ENCODE data around the gene CCDC51.

Gene CCDC51

DNA sequence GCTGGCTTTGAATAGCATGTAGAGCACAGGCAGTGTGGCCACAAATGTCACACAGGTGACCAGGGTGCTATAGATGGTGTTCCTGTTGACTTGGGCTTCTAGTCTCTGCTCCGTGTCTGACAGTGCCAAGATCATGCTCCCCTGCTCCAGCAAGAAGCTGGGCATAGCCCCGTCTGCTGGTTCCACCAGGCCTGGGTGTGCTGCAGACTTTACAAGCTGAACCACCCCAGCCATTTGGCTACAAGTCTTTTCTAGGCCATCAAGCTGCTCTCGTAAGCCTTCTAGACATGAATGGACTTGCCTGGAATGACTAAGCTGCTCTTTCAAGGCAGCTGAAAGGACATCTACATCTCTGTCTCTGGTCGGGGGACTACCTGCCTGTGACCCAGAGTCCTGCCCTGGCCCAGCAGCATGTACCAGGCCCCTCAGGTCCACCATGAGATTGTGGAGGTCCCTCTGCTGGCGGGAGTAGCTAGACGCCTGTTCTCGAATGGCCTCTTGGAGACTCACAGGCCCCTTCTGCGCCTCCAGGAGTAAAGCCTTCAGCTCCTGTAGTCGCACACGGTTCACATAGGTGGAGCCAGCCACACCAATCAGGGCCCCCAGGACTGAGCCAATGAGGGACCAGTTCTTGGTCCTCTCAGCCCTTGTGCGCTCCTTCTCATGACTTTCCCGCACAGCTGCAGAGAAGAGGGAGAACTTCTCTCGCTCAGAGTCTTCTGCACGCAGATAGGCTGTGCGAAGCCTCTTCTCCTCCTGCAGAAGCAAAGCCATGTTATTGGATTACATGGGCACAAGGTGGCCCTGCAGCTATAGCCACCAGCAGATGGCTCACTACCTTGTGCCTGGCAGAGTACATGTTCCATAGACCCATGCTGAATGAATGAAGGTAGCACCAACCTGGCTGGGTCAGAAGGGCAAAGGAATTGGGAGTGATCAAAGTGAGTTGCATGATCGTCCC is 7.2 kb downstream of the CCDC51 start:
- no peak for DNase-seq

DNA sequence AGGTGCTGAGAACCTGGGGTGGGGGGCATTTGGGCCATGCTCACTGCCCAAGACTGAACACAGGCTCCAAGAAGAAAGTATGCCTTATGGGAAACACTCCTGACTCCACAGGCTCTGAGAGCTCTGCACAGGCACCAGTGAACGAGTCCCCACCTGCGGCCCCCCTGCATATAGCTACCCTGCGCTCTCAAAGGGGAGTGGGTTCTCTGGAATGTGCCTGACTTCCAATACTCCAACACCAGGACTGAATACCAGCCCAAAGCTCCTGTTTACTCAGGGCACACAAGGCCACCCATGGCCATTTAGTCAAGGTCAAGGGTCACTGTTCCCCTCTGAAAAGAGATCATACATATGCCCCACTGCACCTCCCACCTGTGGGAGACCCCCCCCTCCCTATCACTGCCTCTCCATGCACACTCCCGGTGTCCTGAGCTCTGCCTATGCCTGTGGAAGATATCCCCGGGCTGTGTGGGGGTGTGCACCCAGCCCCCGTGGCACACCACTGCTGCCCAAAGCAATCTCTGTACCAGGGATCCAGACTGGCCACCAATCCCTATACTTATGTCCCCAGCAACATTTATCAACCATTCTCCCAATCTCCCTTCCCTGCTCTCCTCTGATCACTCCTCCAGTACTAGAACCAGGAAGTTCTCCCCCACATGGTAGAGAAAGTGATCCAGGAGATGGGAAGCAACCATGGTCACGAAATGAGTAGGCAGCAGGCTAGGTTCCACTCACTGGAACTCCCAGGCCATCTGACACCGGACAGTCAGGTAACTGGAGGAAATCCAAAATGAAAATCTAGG is 8.5 kb downstream of the CCDC51 start:
- DNase-seq: no peak

DNA sequence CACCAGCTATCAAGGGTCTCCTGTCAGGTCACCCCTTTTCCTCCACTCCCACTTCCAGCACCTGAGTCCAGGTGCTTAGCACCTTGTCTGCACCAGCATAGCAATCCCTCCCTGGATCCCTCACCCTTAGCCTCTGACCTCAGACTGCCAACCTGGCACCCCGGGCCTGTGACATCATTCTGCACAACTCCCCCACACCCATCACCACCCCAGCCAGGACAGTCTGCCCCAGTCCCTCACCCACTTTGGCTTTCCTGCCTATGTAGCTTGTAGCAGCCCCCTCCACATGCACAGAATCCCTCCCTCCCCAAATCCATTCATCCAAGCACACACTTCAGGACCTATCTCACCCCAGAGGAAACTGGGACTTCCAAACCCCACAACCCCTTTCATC is 9.2 kb downstream of the CCDC51 start:
- DNase-seq: no peak

DNA sequence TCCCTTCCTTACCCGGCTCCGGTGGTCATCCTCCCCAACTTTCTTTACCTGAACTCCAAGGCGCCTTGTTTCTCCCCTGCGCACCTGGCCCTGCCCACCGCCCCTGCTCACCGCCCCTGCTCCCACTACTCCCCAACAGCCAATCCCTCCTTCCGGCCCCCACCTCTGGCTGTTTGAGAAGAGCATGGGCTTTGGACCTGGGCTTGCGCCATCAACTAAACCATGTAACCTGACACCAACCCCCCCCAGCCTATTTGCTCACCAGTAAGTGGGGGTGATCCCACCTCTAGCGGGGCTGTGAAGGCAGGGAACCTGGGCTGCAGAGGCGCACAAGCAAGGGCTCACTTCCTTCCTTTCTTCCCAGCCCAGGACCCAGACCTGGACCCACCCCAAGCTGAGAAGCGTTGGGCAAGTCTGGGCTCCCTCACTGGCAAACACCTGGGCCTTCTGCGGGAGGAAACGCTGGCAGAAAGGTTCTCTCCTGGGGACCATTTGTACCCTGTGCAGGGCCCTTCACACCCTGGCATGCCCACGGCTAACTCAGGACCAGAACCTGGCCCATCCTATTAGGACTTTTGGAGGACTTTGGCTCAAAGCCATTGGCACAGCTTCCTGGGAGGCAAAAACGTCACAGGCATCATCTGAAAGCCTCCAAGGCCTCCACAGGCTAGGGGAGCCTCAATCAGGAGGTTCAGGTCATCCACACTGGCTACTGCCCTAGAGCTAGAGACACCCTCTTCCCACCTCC is 9.8 kb downstream of the CCDC51 start, which contains the start of gene PLXNB1:
PLXNB1 (minus strand) TSS at position 127 of the 748 bp plus-strand sequence. CDS start 5,475 bp downstream, outside the sequence.
- DNase-seq: no peak

DNA sequence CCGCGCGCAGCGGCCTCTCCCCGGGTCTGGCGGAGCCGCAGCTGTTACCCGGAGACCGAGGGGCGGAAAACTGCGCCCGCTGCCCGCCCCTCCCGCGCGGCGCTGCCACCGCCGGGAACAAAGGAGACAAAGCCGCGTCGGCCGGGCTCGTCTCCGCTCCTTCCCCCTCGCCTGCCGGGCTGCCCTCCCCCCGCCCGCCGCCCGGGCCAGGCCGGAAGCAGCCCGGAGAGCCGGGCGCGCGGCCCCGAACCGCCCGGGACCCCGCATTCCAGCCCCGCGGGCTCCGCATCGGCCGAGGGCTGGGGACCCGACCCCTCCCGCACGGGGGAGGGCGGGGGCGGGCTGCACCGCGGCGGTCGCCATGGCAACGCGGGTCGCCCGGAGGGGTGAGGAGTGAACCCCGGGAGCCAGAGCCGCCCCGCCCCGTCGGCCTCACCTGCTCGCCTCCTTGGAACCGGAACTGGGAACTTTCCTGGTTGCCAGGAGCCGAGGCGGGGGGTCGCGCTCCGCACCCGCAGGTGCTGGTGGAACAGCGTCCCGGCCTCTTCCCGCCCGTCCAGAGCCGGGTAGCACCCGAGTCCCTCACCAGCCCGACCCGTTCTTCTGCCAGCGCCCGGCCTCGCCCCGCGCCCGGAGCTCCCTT is 10.5 kb downstream of the CCDC51 start:
- peak; percentile 60 for DNase-seq

DNA sequence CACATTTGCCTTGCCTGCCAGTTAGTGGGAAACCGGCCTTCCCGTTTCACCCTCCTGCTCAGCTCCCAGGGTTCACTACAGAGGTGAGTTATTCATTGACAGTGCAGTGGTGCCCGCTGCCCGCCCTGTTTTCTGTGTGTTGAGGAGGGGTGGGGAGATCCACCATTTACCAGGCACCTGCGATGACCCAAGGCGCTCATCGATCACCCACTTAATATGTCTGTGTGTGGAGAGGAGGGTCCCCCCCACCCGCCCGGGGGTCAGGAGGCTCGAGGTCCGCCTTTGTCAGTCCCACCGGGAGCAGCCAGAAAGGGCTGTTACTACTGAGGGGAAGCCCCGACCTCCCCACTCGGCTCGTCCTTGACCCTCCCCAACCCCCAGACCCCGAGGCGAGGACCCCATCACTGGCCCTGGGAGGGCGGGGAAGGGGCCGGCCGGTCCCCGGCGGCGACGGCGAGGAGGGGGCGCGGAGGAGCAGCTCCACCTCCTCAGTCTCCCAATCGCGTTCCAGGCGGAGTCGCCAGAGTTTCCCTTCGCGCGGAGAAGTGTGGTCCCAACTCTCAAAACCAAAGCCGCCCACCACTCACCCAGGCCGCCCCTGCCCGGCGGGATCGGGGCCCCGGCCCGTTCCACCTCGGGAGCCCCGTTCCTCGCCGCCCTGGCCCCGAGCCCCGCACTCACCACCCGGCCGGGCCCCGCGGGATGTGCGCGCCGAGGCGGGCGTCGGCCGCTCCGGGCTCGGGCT is 11.2 kb downstream of the CCDC51 start:
- no peak for DNase-seq

DNA sequence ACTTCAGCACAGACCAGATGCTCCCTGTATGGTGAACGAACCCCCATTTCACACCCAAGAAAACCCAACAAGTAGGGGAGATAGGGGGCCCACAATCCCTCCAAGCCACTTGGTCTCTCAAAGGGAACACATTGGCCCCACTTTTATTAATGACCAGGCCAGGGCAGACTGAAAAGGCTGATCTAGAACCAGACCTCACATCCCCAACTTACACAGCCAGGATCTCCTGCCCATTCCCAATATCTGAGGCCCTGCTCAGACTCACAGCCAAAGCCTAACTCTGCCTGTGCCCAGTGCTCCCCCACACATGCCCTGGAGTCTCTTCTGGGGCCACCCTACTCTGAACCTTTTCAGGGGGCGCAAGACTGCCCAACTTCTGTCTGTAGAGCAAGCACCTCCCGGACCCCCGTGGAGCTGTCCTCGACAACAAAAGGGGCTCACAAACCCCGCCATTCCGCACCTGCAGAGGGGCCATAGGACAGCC is 11.8 kb downstream of the CCDC51 start:
- DNase-seq: no peak

DNA sequence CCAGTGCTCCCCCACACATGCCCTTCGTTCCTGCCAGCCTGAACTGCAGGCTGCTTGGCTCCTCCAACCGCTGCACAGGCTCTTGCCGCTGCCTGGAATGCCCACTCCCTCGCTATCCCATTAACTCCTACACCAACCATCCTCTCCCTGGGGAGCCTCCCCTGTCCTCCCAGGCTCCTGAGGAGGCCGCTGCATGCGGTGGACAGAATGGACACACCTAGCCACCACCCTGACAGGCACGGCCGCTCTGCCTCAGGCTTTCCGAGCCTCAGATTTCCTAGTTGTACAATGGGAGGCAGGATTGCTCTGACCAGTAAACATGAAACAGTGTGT is 12.3 kb downstream of the CCDC51 start:
- DNase-seq: no peak

DNA sequence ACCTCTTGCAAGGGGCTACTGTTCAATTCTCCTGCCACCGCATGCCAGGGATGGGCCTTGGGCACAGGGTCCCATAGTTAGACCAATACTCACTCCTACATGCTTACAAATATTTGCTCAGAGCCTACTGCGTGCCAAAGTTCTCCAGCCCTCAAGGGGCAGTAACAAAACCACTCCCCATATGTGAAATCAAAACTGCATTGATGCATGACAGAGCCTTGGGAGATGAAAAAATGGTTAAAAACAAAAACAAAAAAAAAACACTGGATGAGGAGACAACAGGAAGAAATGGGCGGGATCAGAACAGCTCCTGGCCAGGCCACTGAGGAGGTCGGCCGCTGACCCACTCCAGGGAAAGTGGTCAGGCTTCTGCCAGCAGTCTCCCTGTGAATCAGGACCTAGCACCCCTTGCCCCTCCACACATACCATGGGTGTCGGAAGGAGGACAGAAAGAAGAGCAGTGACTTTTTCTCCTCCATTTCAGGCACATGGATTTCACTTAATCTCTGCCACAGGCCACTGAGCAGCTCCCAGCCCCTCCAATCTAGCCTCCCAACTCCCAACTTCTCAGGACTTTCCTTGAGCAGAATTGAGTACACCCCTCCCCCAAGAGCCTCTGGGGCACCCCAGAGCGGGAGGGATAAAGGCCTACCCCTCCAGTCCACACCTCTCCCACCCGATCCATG is 12.8 kb downstream of the CCDC51 start:
- no peak for DNase-seq

DNA sequence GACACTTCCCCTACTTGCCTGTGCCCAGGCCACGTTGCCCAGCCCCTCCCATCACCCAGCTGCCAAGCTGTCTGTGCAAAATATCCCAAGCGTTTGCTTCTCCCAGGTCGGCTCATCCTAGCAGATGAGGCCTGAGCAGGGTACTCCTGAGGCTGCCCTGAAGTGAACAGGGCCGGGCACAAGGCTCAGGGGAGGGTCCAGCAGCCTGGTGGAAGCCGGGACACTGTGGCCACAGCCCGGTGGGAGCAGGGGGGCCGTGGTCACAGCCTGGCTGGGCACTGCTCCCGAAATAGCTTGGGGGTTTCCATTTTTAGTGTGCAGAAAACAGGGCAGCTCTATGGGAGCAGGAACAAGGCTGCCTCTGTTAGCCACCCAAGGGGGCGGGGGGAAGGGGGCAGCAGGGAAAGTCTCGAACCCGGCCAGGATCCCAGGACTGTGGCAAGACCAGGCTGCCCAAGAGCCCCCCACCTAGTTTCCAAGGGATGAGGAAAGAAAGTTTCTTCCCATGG is 13.5 kb downstream of the CCDC51 start:
- DNase-seq: no peak

DNA sequence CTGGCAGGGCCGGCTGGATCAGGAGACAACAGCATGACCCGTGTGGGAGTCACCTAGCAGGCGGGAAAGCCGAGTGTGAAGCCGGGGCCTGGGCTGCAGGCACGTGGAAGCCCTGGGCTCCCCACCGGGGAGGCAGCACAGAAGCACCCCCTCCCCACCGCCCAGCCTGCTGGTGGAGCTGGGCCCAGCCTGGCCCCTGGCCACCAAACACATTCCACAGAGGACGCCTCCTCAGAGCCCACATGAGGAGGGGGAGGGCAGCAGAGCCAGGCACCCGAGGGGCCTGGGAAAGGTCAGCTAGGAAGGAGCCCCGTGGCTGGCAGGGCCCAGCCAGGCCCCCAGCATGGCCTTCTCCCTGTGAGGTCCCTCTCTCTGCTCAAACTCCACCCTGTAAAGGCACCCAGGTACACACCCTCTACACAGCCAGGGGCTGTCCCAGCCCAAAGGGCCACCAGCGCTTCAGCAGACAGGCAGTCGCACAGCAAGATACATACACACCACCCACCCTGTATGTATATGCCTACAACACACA is 14.6 kb downstream of the CCDC51 start:
- no peak for DNase-seq

DNA sequence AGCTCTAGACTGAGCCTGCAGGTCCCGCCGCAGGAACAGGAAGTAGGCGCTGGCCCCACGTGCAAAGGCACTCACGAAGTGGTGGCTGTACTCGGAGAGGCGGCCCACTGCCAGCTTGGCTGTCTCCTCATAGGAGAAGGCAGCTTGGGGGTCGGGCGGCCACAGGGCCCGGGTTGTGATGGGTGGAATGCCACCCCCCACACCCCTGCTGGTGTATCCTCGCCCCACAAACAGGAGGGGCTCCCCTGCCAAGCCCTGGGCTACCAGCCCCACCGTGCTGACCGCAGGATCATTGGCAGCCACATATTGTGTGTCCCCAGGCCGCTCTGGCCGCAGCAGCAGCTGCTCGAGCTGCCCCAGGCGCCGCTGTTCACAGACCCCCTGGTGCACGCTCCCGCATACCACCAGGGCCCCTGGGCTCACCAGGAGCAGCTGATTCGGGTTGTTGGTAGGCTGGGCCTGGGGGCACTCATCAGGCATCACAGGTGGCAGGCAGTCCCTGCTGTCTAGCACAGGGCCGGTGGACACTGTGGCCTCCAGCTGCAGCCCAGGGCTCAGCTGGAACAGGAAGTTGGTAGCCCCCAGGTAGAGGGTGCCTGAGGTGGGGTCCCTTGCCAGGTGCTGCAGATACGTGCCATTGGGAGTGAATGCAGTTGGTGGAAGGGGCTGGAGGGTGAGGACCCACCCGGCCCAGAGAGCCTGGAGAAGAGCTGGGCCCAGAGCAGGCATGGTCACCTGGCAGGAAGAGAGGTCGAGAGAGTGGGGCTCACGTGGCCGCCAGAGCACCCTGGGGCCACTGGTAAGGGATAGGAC is 15.8 kb downstream of the CCDC51 start:
- no peak for DNase-seq

DNA sequence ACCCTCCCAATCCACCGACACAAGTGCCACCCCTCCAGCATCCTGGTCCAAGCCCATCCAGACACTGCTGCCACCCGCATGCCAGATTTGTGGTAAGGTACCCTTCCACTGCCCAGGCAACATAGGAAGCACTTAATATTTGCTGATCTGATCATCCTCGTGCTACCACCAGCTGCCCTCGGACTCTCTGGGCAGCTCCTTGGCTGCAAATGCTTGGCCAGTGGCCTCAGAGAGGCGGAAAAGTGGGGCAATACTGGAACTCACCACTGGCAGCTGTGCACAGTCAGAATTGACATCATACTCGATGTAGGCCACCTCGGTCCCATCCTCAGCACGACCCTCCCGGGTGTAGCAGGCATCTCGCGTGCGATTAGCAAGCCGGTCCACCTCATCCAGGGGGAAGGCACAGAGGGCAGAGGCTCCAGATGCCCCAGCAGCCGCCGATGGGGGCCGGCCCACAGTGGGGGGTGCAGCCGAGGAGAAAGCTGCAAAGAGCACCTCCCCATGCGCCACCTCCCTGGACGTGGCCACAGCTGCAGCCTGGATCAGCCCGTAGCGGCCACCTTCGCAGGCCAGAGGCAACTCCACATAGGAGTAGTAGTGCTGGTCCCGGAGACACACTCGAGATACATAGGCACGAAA is 16.6 kb downstream of the CCDC51 start:
- no peak for DNase-seq

DNA sequence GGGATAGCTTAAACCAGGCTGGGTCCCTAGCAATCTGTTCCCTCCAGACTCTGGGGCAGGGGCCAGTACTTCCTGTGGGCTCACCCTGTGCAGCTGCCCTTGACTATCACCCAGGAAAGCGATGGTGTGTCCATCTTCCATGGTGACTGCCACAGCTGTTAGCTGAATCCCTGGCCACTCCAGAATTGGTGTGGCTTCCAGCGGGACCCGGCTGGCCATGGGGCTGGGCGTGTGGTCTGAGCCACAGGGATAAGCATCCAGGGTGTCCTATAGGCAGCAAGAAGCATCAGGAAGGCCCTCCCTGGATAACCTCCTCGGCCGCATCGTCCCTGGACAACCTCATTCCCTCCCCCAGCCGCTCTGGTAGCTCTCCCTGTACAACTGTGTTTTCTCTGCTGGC is 17.2 kb downstream of the CCDC51 start:
- no peak for DNase-seq

DNA sequence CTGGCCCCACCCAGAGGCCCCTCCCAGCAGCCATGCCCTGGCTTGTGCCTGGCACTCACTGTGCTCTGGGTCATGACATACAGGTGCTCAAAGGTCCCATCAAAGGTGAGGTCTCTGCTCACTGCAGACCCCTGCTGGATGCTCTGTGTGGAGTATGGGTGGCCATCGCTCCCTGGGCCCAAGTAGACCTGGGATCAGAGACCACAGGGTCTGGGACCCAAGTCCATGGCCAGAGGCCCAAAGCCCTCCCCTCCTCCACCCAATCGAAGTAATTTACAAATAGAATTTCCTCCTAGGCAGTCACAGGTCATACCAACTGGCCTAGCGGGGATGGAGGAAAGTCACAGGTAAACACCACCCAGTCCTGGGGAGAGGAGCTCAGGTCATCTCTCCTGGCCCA is 17.6 kb downstream of the CCDC51 start:
- no peak for DNase-seq

DNA sequence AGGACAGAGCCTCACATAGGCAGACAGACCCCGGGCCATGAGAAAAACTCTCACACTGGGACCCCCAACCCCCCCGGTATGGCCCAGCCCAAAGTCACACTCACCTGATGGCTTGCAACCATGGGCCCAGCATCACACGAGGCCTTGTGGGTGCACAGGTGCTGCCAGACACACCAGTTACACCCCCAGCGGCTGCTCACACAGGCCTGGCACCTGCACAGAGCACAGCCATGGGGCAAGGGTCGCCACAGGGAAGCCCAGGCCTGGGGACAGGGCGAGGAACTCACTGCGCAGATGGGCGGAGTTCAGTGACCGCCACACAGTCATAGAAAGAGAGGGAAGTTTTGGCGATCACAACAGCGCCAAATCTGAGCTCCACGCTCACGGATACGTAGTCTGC is 19.4 kb downstream of the CCDC51 start:
- DNase-seq: no peak

DNA sequence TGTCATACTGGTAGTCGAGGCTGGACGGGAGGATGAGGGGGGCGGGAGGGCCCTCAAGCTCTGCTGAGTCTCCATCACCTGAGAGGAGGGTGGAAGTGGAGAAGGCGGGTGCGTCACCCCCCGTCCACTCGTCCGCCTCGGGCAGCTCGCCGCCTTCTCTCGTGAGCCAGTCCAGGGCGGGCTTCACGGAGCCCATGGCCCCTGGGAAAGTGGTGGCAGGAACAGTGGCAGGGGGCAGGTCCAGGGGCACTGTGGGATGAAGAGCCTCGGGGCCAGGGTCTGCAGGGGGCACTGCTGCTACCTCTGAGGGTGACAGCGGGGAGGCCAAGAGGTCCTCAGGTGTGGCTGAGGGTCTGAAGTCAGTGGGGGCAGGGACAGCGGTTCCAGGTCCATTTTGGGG is 20.3 kb downstream of the CCDC51 start:
- DNase-seq: no peak

DNA sequence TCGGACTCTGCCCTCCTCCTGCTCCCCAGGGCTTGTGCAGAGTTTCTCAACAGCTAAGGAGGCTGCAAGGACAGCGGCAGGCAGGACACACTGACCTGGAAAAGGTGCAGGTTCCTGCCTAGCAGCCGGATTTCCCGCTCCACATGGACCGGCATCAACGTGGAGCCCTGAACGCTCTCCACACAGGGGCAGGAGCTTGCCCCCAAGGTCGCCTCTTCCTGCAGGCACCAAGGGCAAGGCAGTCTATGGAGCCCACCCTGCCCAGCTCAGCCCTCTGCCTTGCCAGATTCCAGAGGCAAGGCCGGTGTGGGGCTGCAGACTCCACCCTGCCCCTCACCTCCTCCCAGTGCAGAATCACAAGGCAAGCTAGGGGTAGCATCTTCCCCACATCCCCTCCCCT is 20.8 kb downstream of the CCDC51 start:
- DNase-seq: no peak

DNA sequence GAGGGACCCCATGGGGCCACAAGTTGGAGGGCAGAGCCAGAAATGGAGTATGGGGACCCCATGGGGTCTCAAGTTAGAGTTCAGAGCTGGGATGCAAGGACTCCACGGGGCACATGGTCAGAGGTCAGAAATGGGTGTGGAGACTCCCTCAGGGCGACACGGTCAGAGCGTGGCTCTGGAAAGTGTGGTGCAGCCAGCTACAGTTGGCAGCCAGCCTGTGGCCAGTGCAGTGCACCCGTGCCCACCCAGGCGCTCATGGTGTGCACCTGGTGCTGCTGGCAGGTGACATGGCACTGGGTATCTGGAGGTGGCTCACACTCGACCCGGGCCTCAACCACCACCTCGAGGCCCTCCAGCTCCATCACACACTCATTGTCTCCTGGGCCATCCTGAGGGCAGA is 21.3 kb downstream of the CCDC51 start:
- no peak for DNase-seq

Measured in stimulated activated CD4-positive, alpha-beta T cell treated with anti-CD3 and anti-CD28 coated beads, Interleukin-4, amount 100 ng/mL, for 24 hours (primary cell).